Liver (tissue), 9 donors: Measurements from ENCODE around the gene OAS2. TPM values are rescaled to one million over a fixed set of nuclear protein-coding genes. Genes with fewer than 3 reads are reported as not detected.

Experiments used
- DNase-seq: peaks from one replicate; pipeline ENCODE4 v3.0.0-alpha.2; 2017; ENCODE audit warnings: low spot score
- H3K27ac ChIP-seq, 2 donors: one replicate each; pipeline ENCODE4 v1.7.0; 2013; ENCODE audit warnings: inconsistent platforms in 2 of 2, low read length in 2 of 2, control low read depth in 1 of 2, low read depth in 1 of 2, mild to moderate bottlenecking in 1 of 2
- H3K27me3 ChIP-seq, 4 donors: one replicate each; pipeline versions ENCODE4 v1.6.1 to v1.7.0; 2013; ENCODE audit warnings: low read length in 3 of 4, inconsistent platforms in 1 of 4, mild to moderate bottlenecking in 1 of 4, moderate library complexity in 1 of 4; ENCODE audit not compliant: control insufficient read depth in 4 of 4, insufficient read depth in 4 of 4
- H3K36me3 ChIP-seq, 4 donors: one replicate each; pipeline versions ENCODE4 v1.6.1 to v1.7.0; 2013; ENCODE audit warnings: low read length in 3 of 4, mild to moderate bottlenecking in 3 of 4, low read depth in 1 of 4, moderate library complexity in 1 of 4; ENCODE audit not compliant: control insufficient read depth in 4 of 4, insufficient read depth in 3 of 4
- H3K4me1 ChIP-seq, 4 donors: one replicate each; pipeline versions ENCODE4 v1.6.1 to v1.7.0; 2013; ENCODE audit warnings: low read length in 3 of 4, mild to moderate bottlenecking in 3 of 4, moderate library complexity in 1 of 4; ENCODE audit not compliant: control insufficient read depth in 4 of 4, insufficient read depth in 4 of 4
- H3K4me3 ChIP-seq, 3 donors: one replicate each; pipeline versions ENCODE4 v1.6.1 to v1.7.0; 2013; ENCODE audit warnings: low read length in 3 of 3, control low read depth in 1 of 3, low read depth in 1 of 3, mild to moderate bottlenecking in 1 of 3
- H3K9ac ChIP-seq, 2 donors: one replicate each; pipeline ENCODE4 v1.7.0; 2013; ENCODE audit warnings: low read length in 2 of 2, mild to moderate bottlenecking in 2 of 2, moderate library complexity in 2 of 2, control low read depth in 1 of 2, low read depth in 1 of 2
- H3K9me3 ChIP-seq, 4 donors: one replicate each; pipeline versions ENCODE4 v1.6.1 to v1.7.0; 2013; ENCODE audit warnings: low read length in 3 of 4; ENCODE audit not compliant: control insufficient read depth in 4 of 4
- ATF3 ChIP-seq: IDR thresholded peaks from 2 replicates; pipeline ENCODE4 v1.6.1; 2016; ENCODE audit warnings: antibody characterized with exemption
- CTCF ChIP-seq: fragments of 150-350 bp; IDR thresholded peaks from 2 replicates; pipeline ENCODE4 v1.5.1; 2017; ENCODE audit warnings: improper control_type of control experiment, low read depth, low read length; ENCODE audit not compliant: missing input control
- EGR1 ChIP-seq, 2 donors: IDR thresholded peaks; 2 replicates each; pipeline ENCODE4 v1.6.1; 2016 to 2018; ENCODE audit warnings: antibody characterized with exemption in 2 of 2, low read depth in 2 of 2
- FOXA1 ChIP-seq: IDR thresholded peaks from 2 replicates; pipeline ENCODE4 v1.6.1; 2016; ENCODE audit warnings: antibody characterized with exemption
- FOXA2 ChIP-seq: IDR thresholded peaks from 2 replicates; pipeline ENCODE4 v1.6.1; 2016; ENCODE audit warnings: antibody characterized with exemption
- GABPA ChIP-seq, 2 donors: IDR thresholded peaks in 1 of 2; conservative IDR thresholded peaks in 1 of 2; 2 replicates each; pipeline ENCODE4 v1.6.1; 2016; ENCODE audit warnings: antibody characterized with exemption in 2 of 2, mild to moderate bottlenecking in 1 of 2, moderate library complexity in 1 of 2
- HNF4A ChIP-seq, 2 donors: conservative IDR thresholded peaks; 2 replicates each; pipeline ENCODE4 v1.6.1; 2016; ENCODE audit warnings: antibody characterized with exemption in 2 of 2, mild to moderate bottlenecking in 2 of 2
- HNF4G ChIP-seq: IDR thresholded peaks from 2 replicates; pipeline ENCODE4 v1.6.1; 2016; ENCODE audit warnings: antibody characterized with exemption
- JUND ChIP-seq, 2 donors: IDR thresholded peaks; 2 replicates each; pipeline ENCODE4 v1.6.1; 2016; ENCODE audit warnings: antibody characterized with exemption in 2 of 2
- MAX ChIP-seq: IDR thresholded peaks from 2 replicates; pipeline ENCODE4 v1.6.1; 2016; ENCODE audit warnings: antibody characterized with exemption
- NR2F2 ChIP-seq: IDR thresholded peaks from 2 replicates; pipeline ENCODE4 v1.6.1; 2016; ENCODE audit warnings: antibody characterized with exemption
- RAD21 ChIP-seq, 2 donors: IDR thresholded peaks; 2 replicates each; pipeline ENCODE4 v1.6.1; 2016; ENCODE audit warnings: antibody characterized with exemption in 2 of 2, mild to moderate bottlenecking in 2 of 2
- REST ChIP-seq: IDR thresholded peaks from 2 replicates; pipeline ENCODE4 v1.6.1; 2016; ENCODE audit warnings: antibody characterized with exemption, mild to moderate bottlenecking
- RXRA ChIP-seq, 2 donors: IDR thresholded peaks; 2 replicates each; pipeline ENCODE4 v1.6.1; 2017 to 2018; ENCODE audit warnings: antibody characterized with exemption in 2 of 2, mild to moderate bottlenecking in 1 of 2
- SP1 ChIP-seq: IDR thresholded peaks from 2 replicates; pipeline ENCODE4 v1.6.1; 2018; ENCODE audit warnings: antibody characterized with exemption, mild to moderate bottlenecking
- TAF1 ChIP-seq: conservative IDR thresholded peaks from 2 replicates; pipeline ENCODE4 v1.6.1; 2016; ENCODE audit warnings: antibody characterized with exemption, mild to moderate bottlenecking
- YY1 ChIP-seq: IDR thresholded peaks from 2 replicates; pipeline ENCODE4 v1.6.1; 2016; ENCODE audit warnings: antibody characterized with exemption, mild to moderate bottlenecking
- ZBTB33 ChIP-seq: IDR thresholded peaks from 2 replicates; pipeline ENCODE4 v1.6.1; 2016; ENCODE audit warnings: antibody characterized with exemption
- WGBS: extraction: QIAGEN DNeasy Blood & Tissue Kit; methylation state at CpG from one replicate; pipeline ENCODE4 v1.1.7; 2013; 5-methylcytosine and 5-hydroxymethylcytosine counted together
- polyA plus RNA-seq, 2 donors: library from polyadenylated mRNA; stranded (reverse) in 1 of 2; unstranded in 1 of 2; fragments of 200-250 nt in 1 of 2; fragments of >200 nt in 1 of 2; fragmentation: Nextera tagmentation in 1 of 2; extraction: Ambion mirVana in 1 of 2; gene quantifications; one replicate each; pipeline versions ENCODE4 v1.2.1 to v1.2.3, GENCODE V29; 2013 to 2015
- total RNA-seq, 2 donors: library from RNA; depleted of rRNA; stranded (reverse); fragments of >200 nt; gene quantifications; one replicate each; pipeline ENCODE4 v1.2.3, GENCODE V29; 2014
- donor health status: healthy.
- donor health status: healthy.
- donor health status: healthy.
- donor health status: healthy.
- donor health status: healthy.

The OAS2 gene
- total and polyA plus RNA-seq, 4 donors: 3.3 to 9.4 (median 6.9) TPM

GRCh38 chr12:112973818-112974231, 4.5 kb upstream of the OAS2 start (continued):
- TF ChIP-seq REST: no peak
- TF ChIP-seq EGR1 (IDR thresholded peaks at IDR 0.05; ENCODE audit: low read depth in 2 of 2): no peak
- no peak for TF ChIP-seq ATF3

GRCh38 chr12:112974904-112975303, 3.4 kb upstream of the OAS2 start:
- Histone ChIP-seq H3K27ac (no peak overlapping the region), H3K4me3 (no peak overlapping the region)
- TF ChIP-seq JUND (IDR thresholded peaks at IDR 0.05) (no peak), ATF3 (no peak), NR2F2 (no peak), FOXA2 (no peak), HNF4G (no peak), FOXA1 (no peak), SP1 (no peak), YY1 (no peak), EGR1 (IDR thresholded peaks at IDR 0.05; ENCODE audit: low read depth in 2 of 2) (no peak), MAX (no peak), REST (no peak), GABPA (IDR thresholded peaks at IDR 0.05 in 1 of 2, conservative IDR thresholded peaks at IDR 0.05 in 1 of 2) (no peak), CTCF (no peak), ZBTB33 (no peak), RXRA (IDR thresholded peaks at IDR 0.05) (no peak), HNF4A (conservative IDR thresholded peaks at IDR 0.05) (no peak), TAF1 (no peak), RAD21 (IDR thresholded peaks at IDR 0.05) (no peak)

More at GRCh38 chr12:112974904-112975303, 3.4 kb upstream of the OAS2 start:
- H3K4me1 ChIP-seq: peaks cover 0 to 15% (median 13%) of the 10 kb centered on the region in 4 donors
- 89% methylated on average over 7 of the region's 7 CpGs for WGBS
- H3K36me3 ChIP-seq: peaks cover 0 to under 1% (median 0%) of the 10 kb centered on the region in 4 donors
- no peaks in the 10 kb centered on the region for H3K27me3 ChIP-seq
- H3K9me3 ChIP-seq: no peaks in the 10 kb centered on the region
- DNase-seq: no peak
- H3K9ac ChIP-seq: no peak overlapping the region
